H9 (cell line): Measurements from ENCODE around the gene ASPN. TPM values are rescaled to one million over a fixed set of nuclear protein-coding genes. Genes with fewer than 3 reads are reported as not detected.

Experiments used
- DNase-seq: peaks from one replicate; pipeline ENCODE4 v3.0.0-alpha.2; 2017
- H2AFZ ChIP-seq: one replicate; pipeline ENCODE4 v1.6.1; 2013; ENCODE audit warnings: mild to moderate bottlenecking, low read length, control low read depth, moderate library complexity
- H2AK5ac ChIP-seq: 2 replicates; pipeline ENCODE4 v1.6.1; 2013; ENCODE audit warnings: low read length, control low read depth, mixed read lengths; ENCODE audit not compliant: insufficient read length
- H2BK120ac ChIP-seq: one replicate; pipeline ENCODE4 v1.6.1; 2013; ENCODE audit warnings: low read depth, mild to moderate bottlenecking, low read length, control low read depth, inconsistent platforms; ENCODE audit not compliant: poor library complexity, severe bottlenecking
- H2BK12ac ChIP-seq: 2 replicates; pipeline ENCODE4 v1.6.1; 2013; ENCODE audit warnings: low read length, control low read depth, mixed read lengths, low read depth; ENCODE audit not compliant: insufficient read length
- H2BK15ac ChIP-seq: 2 replicates; pipeline ENCODE4 v1.6.1; 2013; ENCODE audit warnings: low read depth, low read length, control low read depth
- H2BK20ac ChIP-seq: one replicate; pipeline ENCODE4 v1.6.1; 2013; ENCODE audit warnings: low read depth, mild to moderate bottlenecking, low read length, control low read depth, inconsistent platforms; ENCODE audit not compliant: poor library complexity, severe bottlenecking
- H2BK5ac ChIP-seq: 2 replicates; pipeline ENCODE4 v1.6.1; 2013; ENCODE audit warnings: low read length, control low read depth, mixed read lengths; ENCODE audit not compliant: insufficient read length
- H3K14ac ChIP-seq: 2 replicates; pipeline ENCODE4 v1.6.1; 2013; ENCODE audit warnings: low read length, control low read depth; ENCODE audit not compliant: insufficient read depth
- H3K18ac ChIP-seq: 2 replicates; pipeline ENCODE4 v1.6.1; 2013; ENCODE audit warnings: low read depth, mild to moderate bottlenecking, mixed read lengths, low read length, control low read depth; ENCODE audit not compliant: insufficient read length
- H3K23ac ChIP-seq: 2 replicates; pipeline ENCODE4 v1.6.1; 2013; ENCODE audit warnings: low read length, control low read depth, mixed read lengths, low read depth; ENCODE audit not compliant: insufficient read length
- H3K23me2 ChIP-seq: 2 replicates; pipeline ENCODE4 v1.6.1; 2013; ENCODE audit warnings: low read depth, mild to moderate bottlenecking, mixed read lengths, low read length, control low read depth; ENCODE audit not compliant: insufficient read length, poor library complexity, severe bottlenecking
- H3K27ac ChIP-seq: 2 replicates; pipeline ENCODE4 v1.5.1; 2013; ENCODE audit warnings: low read length, control low read depth, mixed read lengths, low read depth; ENCODE audit not compliant: insufficient read length
- H3K27me3 ChIP-seq: 2 replicates; pipeline ENCODE4 v1.6.1; 2013; ENCODE audit warnings: low read length, control low read depth, inconsistent platforms; ENCODE audit not compliant: insufficient read depth
- H3K4ac ChIP-seq: 2 replicates; pipeline ENCODE4 v1.6.1; 2013; ENCODE audit warnings: low read depth, mild to moderate bottlenecking, control low read depth, inconsistent platforms, low read length, moderate library complexity
- H3K4me1 ChIP-seq: 2 replicates; pipeline ENCODE4 v1.6.1; 2013; ENCODE audit warnings: low read length, control low read depth, inconsistent platforms; ENCODE audit not compliant: insufficient read depth
- H3K4me2 ChIP-seq: 2 replicates; pipeline ENCODE4 v1.6.1; 2013; ENCODE audit warnings: low read length, control low read depth, mixed read lengths; ENCODE audit not compliant: insufficient read length, insufficient read depth
- H3K56ac ChIP-seq: 2 replicates; pipeline ENCODE4 v1.6.1; 2013; ENCODE audit warnings: low read depth, mild to moderate bottlenecking, mixed read lengths, low read length, control low read depth; ENCODE audit not compliant: insufficient read length
- H3K79me1 ChIP-seq: 2 replicates; pipeline ENCODE4 v1.6.1; 2013; ENCODE audit warnings: low read depth, mild to moderate bottlenecking, moderate library complexity, low read length, control low read depth, inconsistent platforms; ENCODE audit not compliant: insufficient read depth, poor library complexity, severe bottlenecking
- H3K79me2 ChIP-seq: 2 replicates; pipeline ENCODE4 v1.6.1; 2013; ENCODE audit warnings: low read length, control low read depth, inconsistent platforms; ENCODE audit not compliant: insufficient read depth
- H3K9ac ChIP-seq: 2 replicates; pipeline ENCODE4 v1.6.1; 2013; ENCODE audit warnings: low read length, control low read depth, mixed read lengths; ENCODE audit not compliant: insufficient read length; ENCODE audit errors: extremely low read depth
- H3K9me3 ChIP-seq: one replicate; pipeline ENCODE4 v1.6.1; 2013; ENCODE audit warnings: low read depth, low read length, inconsistent platforms; ENCODE audit not compliant: control insufficient read depth
- H3T11ph ChIP-seq: one replicate; pipeline ENCODE4 v1.6.1; 2013; ENCODE audit warnings: mild to moderate bottlenecking, low read length, control low read depth, inconsistent platforms
- H4K20me1 ChIP-seq: one replicate; pipeline ENCODE4 v1.6.1; 2013; ENCODE audit not compliant: control insufficient read depth, insufficient read length, insufficient read depth
- H4K5ac ChIP-seq: 2 replicates; pipeline ENCODE4 v1.6.1; 2013; ENCODE audit warnings: low read depth, mild to moderate bottlenecking, mixed read lengths, low read length, control low read depth; ENCODE audit not compliant: insufficient read length
- H4K8ac ChIP-seq: replicated peaks from 2 replicates; pipeline ENCODE4 v1.6.1; 2013; ENCODE audit warnings: low read length, control low read depth, mixed read lengths, low read depth; ENCODE audit not compliant: insufficient read length
- H4K91ac ChIP-seq: 2 replicates; pipeline ENCODE4 v1.6.1; 2013; ENCODE audit warnings: low read depth, mild to moderate bottlenecking, moderate library complexity, mixed read lengths, low read length, control low read depth; ENCODE audit not compliant: insufficient read length
- H3K27ac Mint-ChIP-seq, 3 experiments: 2 replicates in 2 of 3; 3 replicates in 1 of 3; pipeline ENCODE4 v1.8.0; 2020 to 2021; ENCODE audit warnings: mixed read lengths in 3 of 3, mild to moderate bottlenecking in 1 of 3, moderate library complexity in 1 of 3
- H3K27me3 Mint-ChIP-seq: 2 replicates; pipeline ENCODE4 v1.8.0; 2021; ENCODE audit warnings: low read depth, mild to moderate bottlenecking, moderate library complexity, mixed read lengths
- H3K36me3 Mint-ChIP-seq, 3 experiments: 2 replicates in 2 of 3; 3 replicates in 1 of 3; pipeline ENCODE4 v1.8.0; 2020 to 2021; ENCODE audit warnings: low read depth in 3 of 3, mixed read lengths in 3 of 3; ENCODE audit not compliant: insufficient read depth in 1 of 3
- H3K4me1 Mint-ChIP-seq, 2 experiments: 2 replicates each; pipeline ENCODE4 v1.8.0; 2020; ENCODE audit warnings: mixed read lengths in 2 of 2
- H3K4me3 Mint-ChIP-seq, 2 experiments: 2 replicates in 1 of 2; 3 replicates in 1 of 2; pipeline ENCODE4 v1.8.0; 2020 to 2021; ENCODE audit warnings: mild to moderate bottlenecking in 2 of 2, mixed read lengths in 2 of 2, moderate library complexity in 1 of 2
- H3K9me3 Mint-ChIP-seq, 2 experiments: 2 replicates in 1 of 2; 3 replicates in 1 of 2; pipeline ENCODE4 v1.8.0; 2020; ENCODE audit warnings: mild to moderate bottlenecking in 2 of 2, mixed read lengths in 2 of 2, moderate library complexity in 1 of 2
- WGBS: extraction: QIAGEN DNeasy Blood & Tissue Kit; methylation state at CpG from one replicate; pipeline ENCODE4 v1.1.7; 2013; ENCODE audit warnings: missing lambda C conversion rate, low lambda C conversion rate, mixed read lengths; ENCODE audit not compliant: insufficient read length; ENCODE audit errors: extremely low coverage; 5-methylcytosine and 5-hydroxymethylcytosine counted together
- total RNA-seq: library from RNA; stranded (reverse); gene quantifications from 2 replicates; pipeline ENCODE4 v1.2.1, GENCODE V29; 2021
- TF ChIP-seq, protein P1 (sequence below): fragments of 200-600 bp; sonication (generic); conservative IDR thresholded peaks from 3 replicates; pipeline ENCODE4 v1.8.0; 2021; ENCODE audit warnings: antibody characterized with exemption, mild to moderate bottlenecking

ASPN gene
- total RNA-seq, 1 experiment from 2014 or later, result not detected

DNA sequence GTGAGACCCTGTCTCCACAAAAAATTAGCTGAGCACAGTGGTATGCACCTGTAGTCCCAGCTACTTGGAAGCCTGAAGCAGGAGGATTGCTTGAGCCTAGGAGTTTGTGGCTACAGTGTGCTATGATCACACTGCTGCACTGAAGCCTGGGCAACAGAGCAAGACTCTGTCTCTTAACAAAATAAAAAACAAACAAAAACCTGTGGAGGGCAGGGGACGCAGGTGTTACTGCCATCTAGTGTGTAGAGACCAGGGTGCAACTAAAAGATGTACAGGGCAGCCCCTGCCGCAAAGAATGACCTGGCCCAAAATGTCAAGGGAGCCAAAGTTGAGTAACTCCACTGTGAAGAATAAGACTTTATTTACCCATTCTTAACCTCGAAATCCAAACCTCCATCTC, 27.1 kb downstream of the ASPN start:
- Mint-ChIP-seq H3K27me3 (no peaks in the 10 kb centered on the region), H3K27ac (no peak overlapping the region), H3K36me3 (no peaks in the 10 kb centered on the region), H3K4me3 (no peak overlapping the region), H3K4me1 (peaks cover 0 to 2% of the 10 kb centered on the region in 2 experiments; a peak in 1 of 4 replicates), H3K9me3 (no peaks in the 10 kb centered on the region)
- Histone ChIP-seq H3K27me3 (no peaks in the 10 kb centered on the region), H3K14ac (no peak overlapping the region), H3K18ac (no peak overlapping the region), H4K20me1 (no peaks in the 10 kb centered on the region), H3K4me2 (no peak overlapping the region), H4K8ac (no peak overlapping the region), H2AFZ (no peak overlapping the region), H2BK12ac (no peak overlapping the region), H3T11ph (no peak overlapping the region), H3K4ac (no peak overlapping the region), H3K9me3 (no peaks in the 10 kb centered on the region), H3K9ac (no peak overlapping the region), H4K91ac (no peak overlapping the region), H3K4me1 (no peaks in the 10 kb centered on the region), H2BK20ac (no peak overlapping the region), H3K23ac (no peak overlapping the region), H2BK120ac (no peak overlapping the region), H3K27ac (no peak overlapping the region), H2AK5ac (no peak overlapping the region), H4K5ac (no peak overlapping the region), H2BK5ac (no peak overlapping the region), H3K79me1 (no peaks in the 10 kb centered on the region), H3K79me2 (no peaks in the 10 kb centered on the region), H2BK15ac (no peak overlapping the region), H3K23me2 (no peaks in the 10 kb centered on the region), H3K56ac (no peak overlapping the region)
- no CpG with 5 or more reads among the region's 3 CpGs for WGBS
- TF ChIP-seq, protein P1, sequence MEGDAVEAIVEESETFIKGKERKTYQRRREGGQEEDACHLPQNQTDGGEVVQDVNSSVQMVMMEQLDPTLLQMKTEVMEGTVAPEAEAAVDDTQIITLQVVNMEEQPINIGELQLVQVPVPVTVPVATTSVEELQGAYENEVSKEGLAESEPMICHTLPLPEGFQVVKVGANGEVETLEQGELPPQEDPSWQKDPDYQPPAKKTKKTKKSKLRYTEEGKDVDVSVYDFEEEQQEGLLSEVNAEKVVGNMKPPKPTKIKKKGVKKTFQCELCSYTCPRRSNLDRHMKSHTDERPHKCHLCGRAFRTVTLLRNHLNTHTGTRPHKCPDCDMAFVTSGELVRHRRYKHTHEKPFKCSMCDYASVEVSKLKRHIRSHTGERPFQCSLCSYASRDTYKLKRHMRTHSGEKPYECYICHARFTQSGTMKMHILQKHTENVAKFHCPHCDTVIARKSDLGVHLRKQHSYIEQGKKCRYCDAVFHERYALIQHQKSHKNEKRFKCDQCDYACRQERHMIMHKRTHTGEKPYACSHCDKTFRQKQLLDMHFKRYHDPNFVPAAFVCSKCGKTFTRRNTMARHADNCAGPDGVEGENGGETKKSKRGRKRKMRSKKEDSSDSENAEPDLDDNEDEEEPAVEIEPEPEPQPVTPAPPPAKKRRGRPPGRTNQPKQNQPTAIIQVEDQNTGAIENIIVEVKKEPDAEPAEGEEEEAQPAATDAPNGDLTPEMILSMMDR, result peak; percentile 67
- peak; percentile 40 for DNase-seq
